Neural progenitor cell (in vitro differentiated cells): ENCODE data around the gene PER1.

Experiments used
- EZH2 ChIP-seq: fragments of 200-600 bp; sonication (generic); IDR thresholded peaks from 2 replicates; pipeline ENCODE4 v1.6.1; 2017; ENCODE audit warnings: antibody characterized with exemption, mild to moderate bottlenecking, moderate library complexity
- EZH2phosphoT487 ChIP-seq: fragments of 200-600 bp; sonication (generic); IDR thresholded peaks from 2 replicates; pipeline ENCODE4 v1.6.1; 2017; ENCODE audit warnings: antibody characterized with exemption
- TF ChIP-seq, protein P1 (sequence below): fragments of 200-600 bp; sonication (generic); IDR thresholded peaks from 2 replicates; pipeline ENCODE4 v1.5.1; 2017; ENCODE audit warnings: antibody characterized with exemption, mild to moderate bottlenecking

DNA sequence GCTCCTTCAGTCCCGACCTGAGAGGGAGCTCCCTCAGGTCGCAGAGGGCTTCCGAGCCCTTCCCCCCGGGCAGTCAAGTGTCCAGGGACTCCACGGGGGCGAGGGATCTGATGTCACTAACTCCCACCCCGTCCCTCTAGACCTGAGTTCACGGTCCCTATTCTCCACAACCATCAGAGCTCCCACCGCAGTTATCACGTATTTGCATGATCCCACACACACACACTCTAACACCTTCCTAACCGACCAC lies 3.7 kb upstream of the PER1 start:
- TF ChIP-seq, protein P1, sequence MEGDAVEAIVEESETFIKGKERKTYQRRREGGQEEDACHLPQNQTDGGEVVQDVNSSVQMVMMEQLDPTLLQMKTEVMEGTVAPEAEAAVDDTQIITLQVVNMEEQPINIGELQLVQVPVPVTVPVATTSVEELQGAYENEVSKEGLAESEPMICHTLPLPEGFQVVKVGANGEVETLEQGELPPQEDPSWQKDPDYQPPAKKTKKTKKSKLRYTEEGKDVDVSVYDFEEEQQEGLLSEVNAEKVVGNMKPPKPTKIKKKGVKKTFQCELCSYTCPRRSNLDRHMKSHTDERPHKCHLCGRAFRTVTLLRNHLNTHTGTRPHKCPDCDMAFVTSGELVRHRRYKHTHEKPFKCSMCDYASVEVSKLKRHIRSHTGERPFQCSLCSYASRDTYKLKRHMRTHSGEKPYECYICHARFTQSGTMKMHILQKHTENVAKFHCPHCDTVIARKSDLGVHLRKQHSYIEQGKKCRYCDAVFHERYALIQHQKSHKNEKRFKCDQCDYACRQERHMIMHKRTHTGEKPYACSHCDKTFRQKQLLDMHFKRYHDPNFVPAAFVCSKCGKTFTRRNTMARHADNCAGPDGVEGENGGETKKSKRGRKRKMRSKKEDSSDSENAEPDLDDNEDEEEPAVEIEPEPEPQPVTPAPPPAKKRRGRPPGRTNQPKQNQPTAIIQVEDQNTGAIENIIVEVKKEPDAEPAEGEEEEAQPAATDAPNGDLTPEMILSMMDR: no peak
- TF ChIP-seq EZH2 (no peak), EZH2phosphoT487 (no peak)
